Fibroblast of skin of scalp (primary cell): ENCODE results near the gene LGALS1. TPM values are rescaled to one million over a fixed set of nuclear protein-coding genes. Genes with fewer than 3 reads are reported as not detected.
A peak's percentile ranks its signal among the peaks of the same experiment; 100 is the strongest.

Experiments used
- DNase-seq: peaks from one replicate; pipeline ENCODE4 v3.0.0-alpha.2; 2013
- polyA plus RNA-seq, 2 experiments: library from polyadenylated mRNA; unstranded; fragments of 120-200 nt; gene quantifications; one replicate each; pipeline ENCODE4 v1.2.1, GENCODE V29; 2013; ENCODE audit not compliant: insufficient read length in 2 of 2

The LGALS1 gene
- 5,269 TPM for polyA plus RNA-seq (2013, experiment 1 of 2; ENCODE audit: insufficient read length)
- 4,505 TPM for polyA plus RNA-seq (2013, experiment 2 of 2; ENCODE audit: insufficient read length)

- DNase-seq: peak; percentile 99
Observed at GRCh38 chr22:37674951-37675929, at the start of gene LGALS1. LGALS1 (plus strand) TSS chr22:37675636; CDS start chr22:37675703, 67 bp downstream.

GRCh38 chr22:37625737-37626136, 49.7 kb upstream of the LGALS1 start:
- DNase-seq: no peak

- DNase-seq: no peak
Observed at GRCh38 chr22:37626144-37626543, 49.3 kb upstream of the LGALS1 start.

- DNase-seq: no peak
Observed at GRCh38 chr22:37626556-37627075, 48.8 kb upstream of the LGALS1 start.

- DNase-seq: no peak
Observed at GRCh38 chr22:37627121-37627520, 48.3 kb upstream of the LGALS1 start.

- DNase-seq: no peak
Observed at GRCh38 chr22:37627545-37627944, 47.9 kb upstream of the LGALS1 start.

- DNase-seq: no peak
Observed at GRCh38 chr22:37628830-37629229, 46.6 kb upstream of the LGALS1 start.

- DNase-seq: no peak
Observed at GRCh38 chr22:37629928-37630327, 45.5 kb upstream of the LGALS1 start.

- DNase-seq: no peak
Observed at GRCh38 chr22:37630839-37631435, 44.5 kb upstream of the LGALS1 start.

GRCh38 chr22:37631448-37632173, 43.8 kb upstream of the LGALS1 start:
- no peak for DNase-seq

- no peak for DNase-seq
Observed at GRCh38 chr22:37632174-37633088, 43.0 kb upstream of the LGALS1 start.

- no peak for DNase-seq
Observed at GRCh38 chr22:37633089-37633624, 42.3 kb upstream of the LGALS1 start.

- peak; percentile 85 for DNase-seq
Observed at GRCh38 chr22:37633625-37634416, 41.6 kb upstream of the LGALS1 start.

- no peak for DNase-seq
Observed at GRCh38 chr22:37634417-37634924, 41.0 kb upstream of the LGALS1 start.

GRCh38 chr22:37635157-37635556, 40.3 kb upstream of the LGALS1 start:
- no peak for DNase-seq

GRCh38 chr22:37636186-37636948, 39.1 kb upstream of the LGALS1 start:
- peak; percentile 54 for DNase-seq

- no peak for DNase-seq
Observed at GRCh38 chr22:37636949-37637273, 38.5 kb upstream of the LGALS1 start.

- no peak for DNase-seq
Observed at GRCh38 chr22:37638391-37639069, 36.9 kb upstream of the LGALS1 start.
